Hematopoietic multipotent progenitor cell treated with erythropoietin and hydrocortisone succinate and interleukin-3 and kit ligand, for 17 days (in vitro differentiated cells): ENCODE results near the gene RAPGEFL1.
"Not testable (repeated sequence)": the region's sequence is repeated elsewhere in the genome, so short reads cannot be mapped to it uniquely, and the experiment has no call there.

Experiments used
- DNase-seq: peaks from one replicate; pipeline ENCODE4 v3.0.0-alpha.2; 2015; ENCODE audit warnings: low spot score

RAPGEFL1 gene

DNA sequence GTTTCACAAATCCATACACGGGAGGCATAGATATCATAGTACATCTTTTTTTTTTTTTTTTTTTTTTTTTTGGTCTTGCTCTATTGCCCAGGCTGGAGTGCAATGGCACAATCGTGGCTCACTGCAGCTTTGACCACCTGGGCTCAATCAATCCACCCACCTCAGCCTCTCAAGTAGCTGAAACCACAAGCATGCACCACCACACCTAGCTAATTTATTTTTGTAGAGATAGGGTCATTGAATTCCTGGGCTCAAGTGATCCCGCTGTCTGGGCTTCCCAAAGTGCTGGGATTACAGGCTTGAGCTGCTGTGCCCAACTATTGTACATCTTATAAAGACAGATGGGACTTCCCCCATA lies 3.5 kb upstream of the RAPGEFL1 start:
- no peak for DNase-seq

DNA sequence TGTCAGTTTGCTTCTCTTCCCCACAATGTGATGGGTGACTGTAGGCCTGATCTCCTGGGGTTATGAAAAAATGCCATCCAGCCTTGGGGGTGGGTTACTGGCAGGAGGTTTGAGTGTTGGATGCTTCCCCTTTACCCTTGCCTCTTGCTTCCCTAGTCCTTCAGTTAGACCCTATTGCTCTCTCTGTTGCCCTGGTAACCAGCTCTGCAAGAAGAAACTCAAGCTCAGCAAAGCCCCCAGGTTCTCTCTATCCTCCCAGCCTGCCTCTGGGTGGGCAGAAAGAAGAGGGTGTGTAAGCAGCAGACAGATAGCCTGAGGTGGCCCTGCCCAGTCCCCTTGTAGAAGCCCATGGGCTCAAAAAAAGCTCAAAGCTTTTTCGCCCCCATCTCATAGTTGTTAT lies 2.8 kb upstream of the RAPGEFL1 start:
- no peak for DNase-seq

DNA sequence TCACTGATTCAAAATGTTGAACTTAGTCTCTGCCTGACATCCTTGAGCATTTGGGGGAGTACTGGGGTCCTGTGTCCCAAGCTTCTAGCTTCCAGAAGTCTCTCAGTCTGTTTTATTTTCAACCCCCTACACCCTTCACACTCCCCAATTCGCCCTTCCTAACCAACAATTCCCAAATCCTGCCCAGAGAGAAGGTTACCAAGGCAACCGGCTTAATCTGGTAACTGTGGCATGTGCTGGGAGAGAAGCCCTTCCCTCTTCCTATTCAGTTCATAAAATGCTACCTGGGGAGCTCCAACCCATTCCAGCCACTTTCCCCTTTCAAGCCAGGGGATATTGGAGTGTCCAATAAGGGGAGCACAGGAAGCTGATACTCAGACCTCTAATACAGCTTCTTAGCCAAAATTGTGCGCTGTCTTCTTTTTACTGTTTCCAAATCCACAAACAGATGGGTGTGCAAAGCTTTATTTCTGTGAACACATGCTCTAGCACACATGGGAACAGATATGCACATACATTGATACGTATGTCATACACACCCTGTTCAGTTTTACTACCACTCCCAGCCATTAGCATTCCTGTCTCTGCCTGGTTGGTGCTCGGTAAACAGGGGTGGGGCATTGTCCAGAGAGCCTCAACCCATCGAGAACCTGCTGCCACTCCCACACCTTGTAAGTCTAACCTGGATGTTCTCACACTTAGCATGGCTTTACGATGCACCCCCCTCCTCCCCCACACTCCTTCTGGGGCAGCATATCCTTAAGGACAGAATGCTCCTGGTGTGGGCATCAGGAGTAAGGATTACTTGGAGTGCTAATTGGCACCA lies 1.1 kb upstream of the RAPGEFL1 start:
- DNase-seq = no peak

DNA sequence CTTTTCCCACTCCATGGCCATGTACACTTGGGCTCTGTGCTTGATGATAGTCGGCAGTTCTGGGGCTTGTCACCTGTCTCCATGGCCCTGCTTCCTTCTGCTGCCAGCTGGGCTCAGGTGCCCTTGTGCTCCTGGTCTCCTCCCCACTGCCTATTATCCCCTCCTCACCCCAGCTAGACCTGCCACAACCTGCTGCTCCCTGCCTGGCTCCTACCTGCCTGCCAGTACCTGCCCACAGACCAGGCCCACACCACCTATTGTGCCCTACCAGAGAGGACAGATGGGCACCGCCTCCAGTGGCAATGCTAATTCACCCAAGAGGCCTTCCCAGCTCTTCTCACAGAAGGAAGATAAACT lies 538 bp upstream of the RAPGEFL1 start:
- DNase-seq = no peak

DNA sequence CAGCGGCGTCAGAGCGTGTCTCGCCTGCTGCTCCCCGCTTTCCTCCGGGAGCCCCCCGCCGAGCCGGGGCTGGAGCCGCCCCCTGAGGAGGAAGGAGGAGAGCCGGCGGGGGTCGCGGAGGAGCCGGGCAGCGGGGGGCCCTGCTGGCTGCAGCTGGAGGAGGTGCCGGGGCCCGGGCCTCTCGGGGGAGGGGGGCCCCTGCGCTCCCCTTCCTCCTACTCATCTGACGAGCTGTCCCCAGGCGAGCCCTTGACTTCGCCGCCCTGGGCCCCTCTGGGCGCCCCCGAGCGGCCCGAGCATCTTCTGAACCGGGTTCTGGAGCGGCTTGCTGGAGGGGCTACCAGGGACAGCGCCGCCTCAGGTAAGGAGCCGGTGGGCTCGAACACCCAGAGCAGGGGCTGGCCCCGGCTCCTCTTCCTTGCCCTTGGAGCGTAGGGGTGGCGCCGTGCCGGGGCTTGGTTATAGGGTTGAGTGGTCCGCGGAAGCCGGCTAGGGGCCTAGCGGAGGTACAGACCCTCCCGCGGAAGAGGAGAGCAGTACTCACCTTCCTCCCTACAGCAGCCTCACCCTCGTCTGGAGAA lies 841 bp downstream of the RAPGEFL1 start:
- no peak for DNase-seq

DNA sequence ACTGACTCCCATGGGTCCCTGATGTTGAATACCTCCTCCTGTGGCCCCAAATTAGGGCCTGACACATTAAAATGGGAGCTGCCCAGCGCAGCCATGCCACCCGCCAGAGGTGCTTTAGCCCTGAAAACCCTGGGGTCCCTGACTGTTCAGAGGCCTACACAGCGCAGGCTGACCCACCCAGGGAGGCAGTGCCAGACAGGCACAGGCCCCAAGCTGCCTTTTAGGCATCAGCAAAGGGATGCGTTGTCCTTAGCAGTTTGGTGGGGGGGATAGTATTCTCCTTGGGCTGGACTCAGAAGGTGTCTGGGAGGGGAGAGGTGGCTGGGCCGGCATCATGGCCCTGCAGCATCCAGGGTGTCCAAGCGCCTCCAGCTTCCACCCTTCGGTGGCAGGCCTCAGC lies 1.4 kb downstream of the RAPGEFL1 start:
- DNase-seq = no peak

DNA sequence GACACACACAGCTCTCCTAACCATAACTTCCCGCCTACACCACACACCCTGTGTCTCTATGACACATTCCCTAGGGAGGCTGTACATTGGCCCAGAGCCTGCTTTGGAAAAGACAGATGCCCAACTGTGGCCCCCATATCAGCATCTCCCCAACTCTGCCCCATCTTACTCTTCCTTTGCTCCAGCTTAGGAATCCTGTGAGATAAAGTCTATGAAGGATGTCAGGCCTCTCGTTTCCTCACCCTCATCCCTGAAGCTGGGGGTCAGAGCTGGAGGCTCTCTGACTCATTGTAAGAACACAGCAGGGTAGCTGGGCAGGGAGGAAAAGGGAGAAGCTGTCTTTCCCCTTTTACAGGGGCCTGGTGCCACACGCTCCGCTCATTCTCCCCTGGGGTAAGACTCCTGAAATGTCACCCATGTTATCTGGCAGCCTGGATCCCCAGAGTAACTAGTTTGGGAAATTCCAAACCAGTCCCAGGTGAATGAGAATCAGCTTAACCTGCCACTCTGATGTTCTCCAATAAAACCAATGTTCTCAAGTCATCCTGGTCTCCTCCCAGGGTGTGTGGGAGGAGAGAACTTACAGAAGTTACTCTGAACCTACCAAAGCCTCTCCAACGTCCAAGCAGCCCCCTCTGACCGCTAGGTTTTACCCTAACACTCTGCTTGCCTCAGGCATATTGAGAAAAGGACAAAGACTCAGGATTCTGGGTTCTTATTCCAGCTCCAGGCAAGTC lies 2.8 kb downstream of the RAPGEFL1 start:
- no peak for DNase-seq

DNA sequence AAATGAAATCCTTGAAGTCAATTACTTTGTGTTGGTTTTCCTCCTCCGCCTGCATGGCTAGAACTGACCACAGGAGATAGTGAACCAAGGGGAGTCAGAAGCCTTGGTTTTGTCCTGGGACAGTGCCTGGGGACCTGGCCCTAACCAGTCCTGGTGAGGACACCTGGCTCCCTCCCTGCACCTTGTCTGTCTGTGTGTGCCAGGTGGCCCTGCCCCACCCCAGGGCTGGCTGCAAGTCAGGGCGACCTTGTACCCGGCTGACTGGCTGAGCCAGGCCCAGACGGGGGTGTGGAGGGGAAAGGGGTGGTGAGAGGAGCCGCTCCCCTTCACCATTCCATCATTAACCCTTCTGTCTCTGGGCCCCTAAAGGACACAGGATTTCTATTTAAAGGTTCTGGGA lies 3.4 kb downstream of the RAPGEFL1 start:
- DNase-seq = no peak

DNA sequence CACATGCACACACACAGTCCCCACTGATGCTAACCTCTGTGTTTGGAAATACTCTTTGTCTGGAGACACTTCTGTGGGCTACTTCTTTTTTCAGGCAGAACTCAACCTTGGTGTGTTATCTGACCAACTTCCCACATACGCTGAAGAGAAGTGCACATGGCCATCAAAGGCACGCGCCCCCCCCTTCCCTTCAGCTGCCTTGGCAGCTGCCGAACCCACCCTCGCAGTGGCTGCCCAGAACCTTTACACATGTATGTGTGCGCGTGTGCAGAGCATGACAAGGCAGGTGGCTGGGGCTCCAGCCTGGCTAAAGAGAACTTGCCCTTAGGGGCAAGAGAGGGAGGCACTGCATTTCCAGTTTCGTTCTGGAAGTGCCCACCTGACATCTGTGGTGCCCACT lies 3.9 kb downstream of the RAPGEFL1 start:
- no peak for DNase-seq

DNA sequence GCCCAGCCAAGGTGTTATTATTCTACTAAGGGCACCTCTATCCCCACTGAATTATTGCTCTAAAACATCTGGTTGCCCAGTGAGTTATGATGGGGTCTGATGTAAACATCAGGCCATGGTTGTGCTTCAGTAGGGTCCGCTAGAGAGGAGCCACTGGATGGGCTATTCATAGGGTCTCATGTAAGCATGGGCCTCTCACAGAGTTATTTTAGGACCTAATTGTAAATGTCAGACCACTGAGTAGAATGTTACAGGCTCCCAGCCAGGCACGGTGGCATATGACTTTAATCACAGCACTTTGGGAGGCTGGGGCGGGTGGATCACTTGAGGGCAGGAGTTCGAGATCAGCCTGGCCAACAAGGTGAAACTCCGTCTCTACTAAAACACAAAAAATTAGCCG lies 5.3 kb downstream of the RAPGEFL1 start:
- no peak for DNase-seq

DNA sequence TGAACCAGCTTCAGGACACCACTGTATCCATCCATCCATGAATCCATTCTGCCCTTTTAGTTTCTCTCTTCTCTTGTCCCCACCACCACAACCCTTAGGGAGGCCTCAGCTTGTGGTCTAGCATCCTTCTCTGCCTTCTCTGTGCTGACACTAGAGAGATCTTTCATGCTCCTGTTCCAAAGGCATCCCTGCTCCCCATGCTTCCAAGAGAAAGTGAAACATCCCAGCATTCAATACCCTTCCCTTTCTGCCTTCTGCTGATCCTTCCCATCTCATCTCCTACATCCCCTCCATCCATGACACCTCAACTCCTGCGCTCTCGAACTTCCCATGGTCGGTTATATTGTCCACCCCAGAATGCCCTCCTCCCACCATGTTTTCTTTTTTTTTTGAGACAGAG lies 10.0 kb downstream of the RAPGEFL1 start:
- no peak for DNase-seq

DNA sequence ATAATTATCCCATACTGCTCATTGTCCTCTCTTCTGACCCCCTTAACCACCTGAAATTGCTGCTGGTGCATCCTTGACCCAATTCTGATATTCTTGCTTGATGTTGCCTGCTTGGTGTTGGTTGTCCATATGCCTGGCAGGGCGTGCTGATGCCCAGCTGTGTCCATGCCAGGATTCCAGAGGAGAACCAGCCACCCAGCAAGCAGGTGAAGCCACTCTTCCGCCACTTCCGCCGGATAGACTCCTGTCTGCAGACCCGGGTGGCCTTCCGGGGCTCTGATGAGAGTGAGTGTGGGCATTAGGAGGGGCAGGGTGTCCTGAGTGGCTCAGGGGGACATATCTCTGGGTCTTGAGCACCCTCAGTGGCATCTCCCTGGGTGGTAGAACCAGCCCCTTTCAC lies 11.4 kb downstream of the RAPGEFL1 start:
- DNase-seq = no peak

DNA sequence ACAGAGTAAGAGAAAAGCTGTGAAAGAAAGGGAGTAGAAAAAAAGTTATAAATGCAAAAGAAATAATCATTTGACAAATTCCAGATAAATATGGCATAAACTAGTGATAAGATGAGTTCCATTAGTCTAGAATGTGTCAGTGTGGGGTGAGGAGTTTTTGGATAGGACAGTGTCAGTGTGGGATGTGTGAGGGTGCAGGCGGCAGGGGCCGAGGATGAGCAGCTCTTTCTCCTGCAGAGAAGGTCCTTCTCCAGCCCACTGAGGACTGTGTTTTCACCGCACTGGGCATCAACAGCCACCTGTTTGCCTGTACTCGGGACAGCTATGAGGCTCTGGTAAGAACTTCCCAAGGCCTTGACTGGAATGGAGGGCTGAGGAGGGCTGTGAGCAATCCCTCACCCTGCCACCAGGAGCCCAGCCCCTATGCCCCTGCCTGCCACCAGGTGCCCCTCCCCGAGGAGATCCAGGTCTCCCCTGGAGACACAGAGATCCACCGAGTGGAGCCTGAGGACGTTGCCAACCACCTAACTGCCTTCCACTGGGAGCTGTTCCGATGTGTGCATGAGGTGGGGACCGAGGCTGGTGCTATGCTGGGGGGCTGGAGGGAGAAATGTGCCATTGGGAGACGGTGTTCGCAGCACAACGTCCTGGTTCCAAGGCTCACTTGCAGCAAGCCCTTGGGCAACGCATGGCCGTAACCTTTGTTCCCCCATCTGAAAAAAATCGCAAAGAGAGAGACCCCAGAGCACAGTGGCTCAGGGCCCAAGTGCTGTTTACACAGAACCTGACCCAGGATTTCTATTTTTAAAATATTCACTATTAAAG lies 13.1 kb downstream of the RAPGEFL1 start:
- no peak for DNase-seq

DNA sequence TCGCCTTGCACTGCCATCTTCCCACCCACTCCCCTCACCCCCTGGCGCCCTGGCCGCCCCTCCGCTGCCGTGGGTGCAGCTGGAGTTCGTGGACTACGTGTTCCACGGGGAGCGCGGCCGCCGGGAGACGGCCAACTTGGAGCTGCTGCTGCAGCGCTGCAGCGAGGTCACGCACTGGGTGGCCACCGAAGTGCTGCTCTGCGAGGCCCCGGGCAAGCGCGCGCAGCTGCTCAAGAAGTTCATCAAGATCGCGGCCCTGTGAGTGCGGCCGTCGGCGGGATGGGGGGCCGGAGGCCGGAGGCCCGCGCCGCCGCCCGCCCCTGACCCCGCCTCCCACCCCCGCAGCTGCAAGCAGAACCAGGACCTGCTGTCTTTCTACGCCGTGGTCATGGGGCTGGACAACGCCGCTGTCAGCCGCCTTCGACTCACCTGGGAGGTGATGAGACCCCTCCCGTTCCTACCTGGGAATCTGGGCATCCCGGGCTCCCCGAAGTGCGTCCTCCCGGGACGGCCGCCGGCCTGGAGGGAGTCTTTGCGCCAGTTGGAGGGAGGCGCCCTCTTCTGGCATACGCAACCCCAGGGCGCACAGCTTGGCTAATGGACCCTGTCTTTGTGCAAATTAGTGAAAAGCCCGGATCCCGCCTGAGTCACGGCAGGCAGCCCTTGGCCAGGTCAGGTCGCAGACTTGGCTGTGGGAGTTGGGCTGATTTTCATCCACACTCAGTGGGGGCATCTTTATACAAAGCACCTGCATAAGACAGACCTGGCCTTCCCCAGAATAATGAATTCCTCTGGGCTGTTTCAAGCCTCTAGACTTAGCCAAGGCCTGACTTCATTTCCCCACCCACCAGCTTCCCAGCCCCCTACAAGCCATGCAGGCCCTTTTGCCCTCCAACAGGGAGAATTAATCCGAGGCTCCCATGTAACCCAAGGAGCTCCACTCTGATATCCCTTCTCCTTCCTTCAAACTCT lies 14.3 kb downstream of the RAPGEFL1 start:
- DNase-seq = peak; percentile 59

DNA sequence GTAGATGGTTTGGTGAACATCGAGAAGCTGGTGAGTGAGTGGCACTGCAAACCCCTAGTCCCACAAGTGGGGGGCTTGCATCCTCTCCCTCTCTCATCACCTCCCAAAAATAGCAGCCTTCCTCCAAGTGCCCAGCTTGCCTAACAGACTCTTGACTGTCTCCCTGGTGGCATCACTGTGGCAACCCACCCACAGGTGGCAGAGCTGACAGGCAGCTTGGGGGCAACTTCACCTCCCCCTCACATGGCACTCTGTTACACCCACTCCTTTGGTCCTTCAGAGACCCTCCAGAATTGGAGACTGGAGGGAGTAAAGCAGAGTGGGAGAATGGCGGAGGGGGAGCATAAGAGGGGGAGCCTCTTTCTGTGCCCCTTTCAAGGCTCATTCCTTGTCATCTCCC lies 15.7 kb downstream of the RAPGEFL1 start:
- DNase-seq = no peak

DNA sequence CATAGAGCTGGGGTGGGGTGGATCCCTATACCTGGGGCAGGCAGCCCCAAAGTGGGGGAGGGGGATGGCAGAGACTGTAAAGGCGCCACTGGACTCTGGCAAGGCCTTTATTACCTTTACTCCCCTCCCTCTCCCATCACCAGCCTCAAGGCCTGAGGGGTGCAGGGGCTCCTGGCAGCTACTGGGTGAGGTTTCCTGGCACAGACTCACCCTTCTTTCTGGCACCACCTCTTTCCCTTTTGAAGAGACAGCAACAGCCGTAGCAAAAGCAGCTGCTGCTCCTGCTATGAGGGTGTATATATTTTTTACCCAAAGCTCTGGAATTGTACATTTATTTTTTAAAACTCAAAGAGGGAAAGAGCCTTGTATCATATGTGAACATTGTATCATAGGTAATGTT lies 17.6 kb downstream of the RAPGEFL1 start:
- DNase-seq = no peak

DNA sequence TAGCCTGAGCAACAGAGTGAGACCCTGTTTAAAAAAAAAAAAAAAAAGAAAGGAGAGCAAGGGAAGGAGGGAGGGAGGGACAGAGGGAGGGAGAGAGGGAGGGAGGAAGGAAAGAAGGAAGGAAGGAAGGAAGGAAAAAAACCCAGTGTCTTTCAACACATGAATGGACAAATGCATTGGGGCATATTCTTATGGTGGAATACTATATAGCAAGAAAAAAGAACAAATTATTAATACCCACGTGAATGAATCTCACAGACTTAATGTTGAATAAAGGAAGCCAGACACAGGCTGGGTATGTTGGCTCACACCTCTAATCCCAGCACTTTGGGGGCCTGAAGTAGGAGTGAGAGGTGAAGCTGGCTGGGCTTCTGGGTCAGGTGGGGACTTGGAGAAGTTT lies 20.3 kb downstream of the RAPGEFL1 start:
- DNase-seq = no peak

DNA sequence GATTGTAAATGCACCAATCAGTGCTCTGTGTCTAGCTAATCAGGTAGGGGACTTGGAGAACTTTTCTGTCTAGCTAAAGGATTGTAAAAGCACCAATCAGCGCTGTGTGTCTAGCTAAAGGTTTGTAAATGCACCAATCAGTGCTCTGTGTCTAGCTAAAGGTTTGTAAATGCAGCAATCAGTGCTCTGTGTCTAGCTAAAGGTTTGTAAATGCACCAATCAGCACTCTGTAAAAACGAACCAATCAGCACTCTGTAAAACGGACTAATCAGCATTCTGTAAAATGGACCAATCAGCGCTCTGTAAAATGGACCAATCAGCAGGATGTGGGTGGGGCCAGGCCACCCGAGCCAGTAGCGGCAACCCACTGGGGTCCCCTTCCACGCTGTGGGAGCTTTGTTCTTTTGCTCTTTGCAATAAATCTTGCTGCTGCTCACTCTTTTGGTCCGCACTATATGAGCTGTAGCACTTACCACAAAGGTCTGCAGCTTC lies 20.7 kb downstream of the RAPGEFL1 start:
- DNase-seq = not testable (repeated sequence)

DNA sequence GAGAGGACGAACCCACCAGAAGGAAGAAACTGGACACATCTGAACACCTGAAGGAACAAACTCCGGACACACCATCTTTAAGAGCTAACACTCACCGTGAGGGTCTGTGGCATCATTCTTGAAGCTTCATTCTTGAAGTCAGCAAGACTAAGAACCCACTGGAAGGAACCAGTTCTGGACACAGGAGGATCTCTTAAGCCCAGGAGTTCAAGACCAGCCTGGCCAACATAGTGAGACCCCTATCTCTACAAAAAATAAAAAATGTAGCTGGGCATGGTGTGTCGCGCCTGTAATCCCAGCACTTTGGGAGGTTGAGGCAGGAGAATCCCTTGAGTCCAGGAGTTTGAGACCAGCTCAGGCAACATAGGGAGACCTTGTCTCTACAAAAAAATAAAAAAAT lies 21.3 kb downstream of the RAPGEFL1 start:
- DNase-seq = no peak

DNA sequence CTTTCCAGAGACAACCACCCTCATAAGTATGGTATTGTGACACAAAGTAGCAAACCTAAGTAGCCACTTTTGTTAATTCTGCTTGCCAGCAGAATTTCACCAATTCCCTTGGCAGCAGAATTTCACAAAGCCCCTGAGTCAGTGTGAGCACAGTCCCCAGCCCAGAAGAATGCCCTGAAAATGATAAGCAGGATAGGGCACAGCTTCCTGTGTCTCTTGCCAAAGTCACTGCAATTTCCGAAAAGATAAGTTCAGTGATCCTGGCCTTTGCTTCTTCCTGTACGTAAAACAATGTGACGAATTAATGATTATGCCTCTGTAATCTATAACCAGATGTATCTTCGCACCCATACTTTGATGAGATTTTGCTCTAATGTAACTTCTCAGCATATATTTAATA lies 25.9 kb downstream of the RAPGEFL1 start:
- DNase-seq = no peak

DNA sequence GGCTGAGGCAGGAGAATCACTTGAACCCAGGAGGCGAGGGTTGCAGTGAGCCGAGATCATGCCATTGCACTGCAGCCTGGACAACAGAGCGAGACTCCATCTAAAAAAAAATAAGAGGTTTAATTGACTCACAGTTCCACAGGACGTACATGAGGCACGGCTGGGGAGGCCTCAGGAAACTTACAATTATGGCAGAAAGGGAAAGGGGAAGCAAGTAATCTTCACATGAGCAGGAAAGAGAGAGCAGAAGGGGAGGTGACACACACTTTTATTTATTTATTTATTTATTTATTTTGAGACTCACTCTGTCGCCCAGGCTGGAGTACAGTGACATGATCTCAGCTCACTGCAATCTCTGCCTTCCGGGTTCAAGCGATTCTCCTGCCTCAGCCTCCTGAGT lies 28.9 kb downstream of the RAPGEFL1 start:
- not testable (repeated sequence) for DNase-seq
